ENCODE results near the gene MRPL41.
"Not testable (repeated sequence)": the region's sequence is repeated elsewhere in the genome, so short reads cannot be mapped to it uniquely, and the experiment has no call there.

MRPL41 gene

GRCh38 chr9:137554349-137554748 lies 2.7 kb downstream of the MRPL41 start:
- no peak for DNase-seq

- no peak for DNase-seq
Measured at GRCh38 chr9:137555179-137555578, 3.5 kb downstream of the MRPL41 start.

- no peak for DNase-seq
Measured at GRCh38 chr9:137556069-137556838, 4.6 kb downstream of the MRPL41 start.

GRCh38 chr9:137558127-137558526 lies 6.4 kb downstream of the MRPL41 start:
- no peak for DNase-seq

GRCh38 chr9:137564134-137564533 lies 12.5 kb downstream of the MRPL41 start:
- DNase-seq: no peak

- DNase-seq: no peak
Measured at GRCh38 chr9:137564817-137565411, 13.2 kb downstream of the MRPL41 start.

GRCh38 chr9:137568445-137568844 lies 16.8 kb downstream of the MRPL41 start:
- DNase-seq: not testable (repeated sequence)

GRCh38 chr9:137569609-137570203 lies 18.0 kb downstream of the MRPL41 start:
- no peak for DNase-seq

GRCh38 chr9:137570566-137570965 lies 18.9 kb downstream of the MRPL41 start:
- no peak for DNase-seq

- DNase-seq: no peak
Measured at GRCh38 chr9:137574192-137574591, 22.5 kb downstream of the MRPL41 start.

GRCh38 chr9:137575364-137575715 lies 23.7 kb downstream of the MRPL41 start:
- DNase-seq: no peak

GRCh38 chr9:137575716-137576411 lies 24.2 kb downstream of the MRPL41 start:
- DNase-seq: no peak

- peak; percentile 95 for DNase-seq
Measured at GRCh38 chr9:137578518-137579258, 27.0 kb downstream of the MRPL41 start, which contains the start of gene DPH7. TSS of gene DPH7 (minus strand) at chr9:137578925. CDS start at chr9:137578777, 148 bp downstream.

GRCh38 chr9:137579259-137579604 lies 27.6 kb downstream of the MRPL41 start:
- no peak for DNase-seq

GRCh38 chr9:137580209-137580953 lies 28.7 kb downstream of the MRPL41 start:
- no peak for DNase-seq

GRCh38 chr9:137580954-137581322 lies 29.3 kb downstream of the MRPL41 start:
- DNase-seq: no peak

- no peak for DNase-seq
Measured at GRCh38 chr9:137581361-137582285, 29.9 kb downstream of the MRPL41 start.

GRCh38 chr9:137582286-137582860 lies 30.7 kb downstream of the MRPL41 start:
- DNase-seq: no peak

- DNase-seq: no peak
Measured at GRCh38 chr9:137583347-137583746, 31.7 kb downstream of the MRPL41 start.

GRCh38 chr9:137583957-137584356 lies 32.3 kb downstream of the MRPL41 start:
- no peak for DNase-seq

- no peak for DNase-seq
Measured at GRCh38 chr9:137586854-137587253, 35.2 kb downstream of the MRPL41 start.

Data from activated T-cell treated with anti-CD3 and anti-CD28 coated beads for 4 hours (primary cell).